Kidney (tissue), 14 donors: ENCODE results near the gene SERPINE2. TPM values are rescaled to one million over a fixed set of nuclear protein-coding genes. Genes with fewer than 3 reads are reported as not detected.

Source experiments
- DNase-seq, 5 donors: peaks; one replicate each; pipeline ENCODE4 v3.0.0-alpha.2; 2013 to 2020
- FAIRE-seq: peaks from 2 replicates; lab custom pipeline; 2012; peaks lifted over from hg19 to GRCh38; lab: Jason Lieb, UNC
- H3K27ac ChIP-seq, 2 donors: one replicate each; pipeline ENCODE4 v1.7.0; 2013; ENCODE audit warnings: low read depth in 2 of 2, low read length in 2 of 2, inconsistent platforms in 1 of 2
- H3K27me3 ChIP-seq: one replicate; pipeline ENCODE4 v1.7.1; 2013; ENCODE audit warnings: low read length, inconsistent platforms; ENCODE audit not compliant: control insufficient read depth, insufficient read depth
- H3K36me3 ChIP-seq, 3 donors: one replicate each; pipeline versions ENCODE4 v1.7.0 to v1.7.1; 2013; ENCODE audit warnings: low read length in 3 of 3, control low read depth in 1 of 3, inconsistent platforms in 1 of 3; ENCODE audit not compliant: insufficient read depth in 3 of 3, control insufficient read depth in 2 of 3
- H3K4me1 ChIP-seq, 3 donors: one replicate each; pipeline versions ENCODE4 v1.7.0 to v1.7.1; 2013; ENCODE audit warnings: low read length in 3 of 3, inconsistent platforms in 1 of 3, low read depth in 1 of 3; ENCODE audit not compliant: control insufficient read depth in 2 of 3, insufficient read depth in 2 of 3
- H3K4me3 ChIP-seq, 3 donors: one replicate each; pipeline versions ENCODE4 v1.7.0 to v1.8.1; 2013; ENCODE audit warnings: low read length in 3 of 3, control low read depth in 1 of 3, inconsistent platforms in 1 of 3
- H3K9ac ChIP-seq, 3 donors: one replicate each; pipeline versions ENCODE4 v1.7.0 to v1.7.1; 2013; ENCODE audit warnings: low read length in 3 of 3, control low read depth in 1 of 3, inconsistent platforms in 1 of 3
- H3K9me3 ChIP-seq, 3 donors: one replicate each; pipeline versions ENCODE4 v1.7.0 to v1.7.1; 2013; ENCODE audit warnings: low read length in 3 of 3, control low read depth in 1 of 3, inconsistent platforms in 1 of 3; ENCODE audit not compliant: control insufficient read depth in 2 of 3, insufficient read depth in 1 of 3
- intact Hi-C: fragments of 100-400 bp; cut with DNase I; formaldehyde crosslinking; loops from one replicate; pipeline ENCODE4 v1.11.1; 2022
- polyA plus RNA-seq: library from polyadenylated mRNA; stranded (reverse); fragments of 350-450 nt; fragmentation: Illumina TruSeq; extraction: RNeasy Lipid Tissue Mini Kit (QIAGEN cat#74804); gene quantifications from one replicate; pipeline ENCODE4 v1.2.3, GENCODE V29; 2014; ENCODE audit warnings: low read depth, low replicate concordance; ENCODE audit not compliant: insufficient read depth
- total RNA-seq: library from RNA; stranded (reverse); fragmentation: NEBNext Ultra II Directional; extraction: Animal tissue kit (Norgen Biotek cat#: 25700); gene quantifications from one replicate; pipeline ENCODE4 v1.2.1, GENCODE V29; 2021
- TF ChIP-seq, protein P1 (sequence below): IDR thresholded peaks from 3 replicates; pipeline ENCODE4 v1.5.1; 2012; ENCODE audit warnings: mild to moderate bottlenecking, moderate library complexity, borderline replicate concordance; ENCODE audit not compliant: insufficient read depth; ENCODE audit errors: extremely low read depth
- donor health status: control.
- donor health status: control.
- donor health status: control.
- donor health status: control.
- donor health status: control.
- donor health status: DM: yes; HTN: yes; CAD: no.
- donor health status: Normal renal cell carcinoma (clear cell type).

The SERPINE2 gene
- total and polyA plus RNA-seq, 2 donors from 2014 or later = 27.3 to 29.2 TPM

DNA sequence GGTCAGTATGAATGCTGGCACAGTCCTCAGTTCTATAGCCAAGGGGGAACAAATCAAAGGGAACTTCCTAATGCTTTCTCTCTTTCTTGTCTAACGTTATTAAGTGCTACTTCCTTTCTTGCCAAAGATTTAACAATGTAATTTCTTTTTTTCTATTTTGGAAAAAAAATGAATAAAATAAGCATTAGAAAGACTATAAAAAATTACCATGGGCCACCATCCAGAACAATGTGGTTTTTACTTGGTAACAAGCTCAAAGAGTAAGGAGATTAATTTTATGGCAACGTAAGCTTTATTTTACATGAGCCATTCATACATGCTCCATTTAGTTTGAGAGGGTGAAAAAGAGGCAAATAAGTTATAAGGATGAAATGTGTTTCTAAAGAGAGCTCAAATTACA is 40.1 kb downstream of the SERPINE2 start:
- peak; percentile 8 for FAIRE-seq

DNA sequence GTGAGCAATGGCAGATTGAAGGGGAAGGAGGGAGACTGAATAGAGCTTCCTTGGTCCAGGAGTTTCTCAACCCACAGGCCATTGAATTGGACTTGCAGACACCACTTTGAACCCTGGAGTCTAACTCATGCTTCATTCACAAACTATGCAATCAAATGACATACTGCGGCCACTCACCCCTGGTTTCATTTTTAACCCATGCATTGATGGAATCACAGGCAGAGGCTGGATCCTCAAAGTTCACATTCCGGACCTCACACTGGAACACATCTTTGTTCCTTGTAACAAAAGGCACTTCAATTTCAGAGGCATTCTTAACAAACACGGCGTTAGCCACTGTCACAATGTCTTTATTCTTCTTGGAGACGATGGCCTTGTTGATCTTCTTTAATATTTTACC is 41.1 kb downstream of the SERPINE2 start:
- intact Hi-C loops = no loop called here
- Histone ChIP-seq H3K4me3 (no peak overlapping the region), H3K27me3 (no peaks in the 10 kb centered on the region), H3K9me3 (no peaks in the 10 kb centered on the region), H3K36me3 (peaks cover 0 to 3% (median 3%) of the 10 kb centered on the region in 3 donors), H3K4me1 (peaks cover 3 to 14% (median 10%) of the 10 kb centered on the region in 3 donors), H3K9ac (no peak overlapping the region), H3K27ac (peak overlapping the region in 1 of 2 donors; percentile 3)
- FAIRE-seq (no peak), DNase-seq (no peak)
- TF ChIP-seq, protein P1, sequence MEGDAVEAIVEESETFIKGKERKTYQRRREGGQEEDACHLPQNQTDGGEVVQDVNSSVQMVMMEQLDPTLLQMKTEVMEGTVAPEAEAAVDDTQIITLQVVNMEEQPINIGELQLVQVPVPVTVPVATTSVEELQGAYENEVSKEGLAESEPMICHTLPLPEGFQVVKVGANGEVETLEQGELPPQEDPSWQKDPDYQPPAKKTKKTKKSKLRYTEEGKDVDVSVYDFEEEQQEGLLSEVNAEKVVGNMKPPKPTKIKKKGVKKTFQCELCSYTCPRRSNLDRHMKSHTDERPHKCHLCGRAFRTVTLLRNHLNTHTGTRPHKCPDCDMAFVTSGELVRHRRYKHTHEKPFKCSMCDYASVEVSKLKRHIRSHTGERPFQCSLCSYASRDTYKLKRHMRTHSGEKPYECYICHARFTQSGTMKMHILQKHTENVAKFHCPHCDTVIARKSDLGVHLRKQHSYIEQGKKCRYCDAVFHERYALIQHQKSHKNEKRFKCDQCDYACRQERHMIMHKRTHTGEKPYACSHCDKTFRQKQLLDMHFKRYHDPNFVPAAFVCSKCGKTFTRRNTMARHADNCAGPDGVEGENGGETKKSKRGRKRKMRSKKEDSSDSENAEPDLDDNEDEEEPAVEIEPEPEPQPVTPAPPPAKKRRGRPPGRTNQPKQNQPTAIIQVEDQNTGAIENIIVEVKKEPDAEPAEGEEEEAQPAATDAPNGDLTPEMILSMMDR = no peak

More for the DNA sequence above, 40.1 kb downstream of the SERPINE2 start:
- TF ChIP-seq, protein P1 = no peak
- intact Hi-C loops = no loop called here
- peak in 1 of 5 donors; percentile 34 for DNase-seq
- no peaks in the 10 kb centered on the region for H3K27me3 ChIP-seq
- H3K4me3 ChIP-seq = no peak overlapping the region
- H3K9ac ChIP-seq = no peak overlapping the region
- H3K36me3 ChIP-seq = peaks cover 0 to 3% (median 3%) of the 10 kb centered on the region in 3 donors
- no peak overlapping the region for H3K27ac ChIP-seq
- H3K4me1 ChIP-seq = peaks cover under 1 to 12% (median 8%) of the 10 kb centered on the region in 3 donors
- no peaks in the 10 kb centered on the region for H3K9me3 ChIP-seq

DNA sequence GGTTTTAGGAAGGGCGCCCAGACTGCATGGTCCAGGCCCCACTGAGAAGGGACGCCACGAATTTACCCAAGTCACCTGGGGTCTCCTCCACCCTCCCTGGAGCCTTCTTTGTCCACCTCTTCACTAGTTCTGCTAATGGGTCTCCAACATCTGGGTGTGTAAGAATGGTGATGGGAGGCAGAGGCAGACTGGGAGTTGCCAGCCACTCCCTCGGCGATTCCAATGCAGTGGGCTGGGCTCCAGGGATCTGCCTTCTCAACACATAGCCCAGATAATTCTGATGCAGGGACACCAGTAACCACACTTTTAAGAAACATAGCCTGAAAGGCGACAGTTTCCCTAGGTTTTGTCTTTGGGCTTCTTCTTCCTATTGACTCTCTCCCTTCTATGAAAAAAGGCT is 42.7 kb downstream of the SERPINE2 start:
- Histone ChIP-seq H3K27me3 (no peaks in the 10 kb centered on the region), H3K9ac (no peak overlapping the region), H3K4me3 (no peak overlapping the region), H3K4me1 (peaks cover 3 to 14% (median 10%) of the 10 kb centered on the region in 3 donors), H3K9me3 (no peaks in the 10 kb centered on the region), H3K36me3 (peaks cover 0 to 3% (median 3%) of the 10 kb centered on the region in 3 donors), H3K27ac (no peak overlapping the region)
- DNase-seq = no peak
- intact Hi-C loops = no loop called here
- TF ChIP-seq, protein P1 = no peak
- FAIRE-seq = no peak

DNA sequence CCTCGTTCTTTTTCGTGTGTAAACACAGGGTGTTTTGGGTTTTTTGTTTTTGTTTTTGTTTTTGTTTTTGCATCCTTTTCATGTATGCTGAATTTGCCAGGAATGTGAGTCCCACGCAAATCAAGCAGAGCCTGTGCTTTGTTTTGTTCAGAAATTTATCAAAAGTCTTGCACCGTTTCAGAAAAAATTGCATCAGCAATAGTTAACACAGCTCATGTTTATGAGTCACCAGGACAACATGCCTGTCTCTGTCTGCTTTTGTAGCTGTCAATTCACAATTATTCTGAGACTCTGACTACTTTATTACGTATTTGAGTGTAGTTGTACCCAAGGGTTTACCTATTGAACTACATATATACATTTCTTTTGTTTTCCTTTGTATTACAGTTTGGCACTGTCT is 43.5 kb downstream of the SERPINE2 start:
- no peak overlapping the region for H3K4me3 ChIP-seq
- H3K9me3 ChIP-seq = no peaks in the 10 kb centered on the region
- no peak overlapping the region for H3K27ac ChIP-seq
- no peak overlapping the region for H3K9ac ChIP-seq
- TF ChIP-seq, protein P1 = no peak
- H3K4me1 ChIP-seq = peaks cover 3 to 14% (median 10%) of the 10 kb centered on the region in 3 donors
- no peaks in the 10 kb centered on the region for H3K27me3 ChIP-seq
- intact Hi-C loops = no loop called here
- no peaks in the 10 kb centered on the region for H3K36me3 ChIP-seq
- no peak for FAIRE-seq
- DNase-seq = no peak
